GM18858 (cell line): Measurements from ENCODE around the gene IFIT2.
"Not testable (repeated sequence)": the region's sequence is repeated elsewhere in the genome, so short reads cannot be mapped to it uniquely, and the experiment has no call there.

ENCODE experiments used
- ATAC-seq: cut with Tn5 transposase; IDR thresholded peaks from one replicate; pipeline ENCODE4 v1.9.1; 2021; ENCODE audit not compliant: unreplicated experiment

IFIT2 gene

DNA sequence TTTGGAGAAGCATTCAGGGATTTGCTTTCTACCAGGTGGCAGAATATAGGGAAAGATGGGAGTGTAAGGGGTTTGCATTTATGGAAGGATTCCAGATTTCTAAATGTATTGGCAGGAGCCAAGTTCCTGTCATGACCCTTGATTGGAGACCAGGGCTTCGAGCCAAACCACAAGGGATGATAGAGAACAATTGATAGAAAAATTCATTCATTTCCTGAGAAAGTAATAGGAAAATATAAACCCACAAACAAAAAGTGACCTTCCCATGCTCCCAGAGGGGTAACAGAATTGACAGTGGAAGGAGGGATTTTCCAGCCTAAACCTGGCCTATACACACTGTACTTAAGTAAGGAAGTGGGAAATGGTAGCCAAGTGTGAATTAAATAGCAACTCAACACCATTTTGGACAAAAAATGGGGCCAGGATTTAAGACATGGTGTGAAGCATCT, 22.4 kb upstream of the IFIT2 start:
- ATAC-seq: no peak

DNA sequence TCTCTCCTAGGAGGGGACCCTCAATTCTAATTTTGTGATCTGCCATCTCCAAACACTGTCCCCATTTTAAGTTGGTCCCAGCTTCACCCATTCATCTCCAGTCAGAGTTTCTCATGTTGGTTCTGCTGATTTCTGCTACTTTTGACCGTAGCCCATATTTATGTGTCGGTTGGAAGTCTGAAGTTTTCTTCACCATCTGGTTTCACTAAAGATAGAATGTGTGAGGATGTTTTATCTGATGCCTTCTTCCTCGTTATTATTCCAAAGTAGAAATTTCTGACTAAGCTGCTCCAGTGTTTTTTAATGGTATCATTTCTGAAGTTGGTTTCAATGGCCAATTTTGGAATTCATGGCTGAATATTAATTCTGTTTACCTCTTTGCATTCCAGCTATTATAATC, 21.3 kb upstream of the IFIT2 start:
- ATAC-seq: no peak

DNA sequence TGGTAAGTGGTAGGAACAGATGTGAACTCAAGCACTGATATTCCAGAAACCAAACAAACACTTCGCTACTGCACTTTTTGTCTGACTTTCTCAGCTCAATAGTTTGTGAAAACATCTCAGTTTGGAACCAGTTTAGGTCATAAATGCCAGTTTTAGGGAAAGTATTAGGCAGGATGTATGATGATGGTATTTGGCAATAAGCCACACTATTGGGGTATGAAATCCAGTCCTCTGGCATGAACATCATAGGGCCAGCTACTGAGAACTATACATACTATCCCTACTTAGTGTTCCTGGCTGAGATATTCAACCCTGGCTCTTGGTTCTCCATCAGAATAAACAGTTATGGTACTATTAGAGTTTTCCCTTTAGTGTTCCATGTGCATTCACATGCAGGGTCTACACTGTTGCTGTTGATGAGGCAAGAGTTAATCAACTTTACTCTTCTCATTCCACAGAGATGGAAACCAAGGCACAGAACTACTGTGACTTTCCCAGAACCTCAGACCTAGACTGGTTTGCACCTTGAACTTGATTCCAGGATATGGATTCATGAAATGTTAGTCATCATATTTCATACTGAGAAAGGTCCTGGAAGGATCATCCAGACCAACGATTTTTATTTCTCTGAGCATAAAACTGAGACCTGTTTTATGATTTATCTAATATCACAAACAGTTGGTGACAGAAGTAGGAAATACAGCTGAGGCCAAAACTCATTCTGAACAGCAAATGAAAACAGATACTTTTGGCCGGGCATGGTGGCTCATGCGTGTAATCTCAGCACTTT, 20.0 kb upstream of the IFIT2 start:
- no peak for ATAC-seq

DNA sequence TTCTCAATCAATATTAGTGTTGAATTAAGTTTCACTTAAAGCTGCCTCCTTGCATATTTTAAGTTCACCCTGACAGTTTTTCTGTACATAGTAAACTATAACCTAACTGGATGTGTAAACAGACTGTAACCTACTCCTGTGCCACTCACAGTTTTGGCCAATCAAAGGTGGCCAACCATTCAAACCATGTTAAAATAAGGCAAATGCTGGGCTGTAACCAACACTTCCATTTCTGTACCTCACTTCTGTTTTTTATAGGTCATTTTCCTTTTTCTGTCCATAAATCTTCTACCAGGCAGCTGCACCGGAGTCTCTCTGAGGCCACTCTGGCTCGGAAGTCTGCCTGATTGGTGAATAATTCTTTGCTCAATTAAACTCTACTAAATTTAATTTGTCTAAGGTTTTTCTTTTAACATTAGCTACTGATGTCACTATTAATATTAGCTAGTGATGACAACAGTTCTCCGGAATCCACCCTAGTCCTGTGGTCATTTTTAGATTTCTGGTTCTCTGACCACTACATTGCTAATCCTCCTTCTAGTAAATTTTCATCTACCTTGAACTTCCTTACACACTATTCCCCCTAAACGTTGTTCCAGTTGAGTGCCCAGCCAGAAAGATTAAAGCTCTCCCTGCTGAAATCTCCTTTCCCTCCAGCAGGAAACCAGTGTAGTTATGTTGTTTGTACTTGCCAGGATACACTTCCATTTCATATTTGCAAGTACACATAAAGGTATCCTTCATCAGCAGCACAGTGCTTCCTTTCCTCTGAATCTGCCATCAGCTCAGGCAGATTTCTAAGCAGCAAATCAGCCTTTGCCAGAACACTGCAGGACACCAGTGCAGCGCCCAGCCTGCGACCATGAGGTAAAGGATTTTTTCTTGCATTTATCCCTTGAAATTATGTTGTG, 18.6 kb upstream of the IFIT2 start:
- no peak for ATAC-seq

DNA sequence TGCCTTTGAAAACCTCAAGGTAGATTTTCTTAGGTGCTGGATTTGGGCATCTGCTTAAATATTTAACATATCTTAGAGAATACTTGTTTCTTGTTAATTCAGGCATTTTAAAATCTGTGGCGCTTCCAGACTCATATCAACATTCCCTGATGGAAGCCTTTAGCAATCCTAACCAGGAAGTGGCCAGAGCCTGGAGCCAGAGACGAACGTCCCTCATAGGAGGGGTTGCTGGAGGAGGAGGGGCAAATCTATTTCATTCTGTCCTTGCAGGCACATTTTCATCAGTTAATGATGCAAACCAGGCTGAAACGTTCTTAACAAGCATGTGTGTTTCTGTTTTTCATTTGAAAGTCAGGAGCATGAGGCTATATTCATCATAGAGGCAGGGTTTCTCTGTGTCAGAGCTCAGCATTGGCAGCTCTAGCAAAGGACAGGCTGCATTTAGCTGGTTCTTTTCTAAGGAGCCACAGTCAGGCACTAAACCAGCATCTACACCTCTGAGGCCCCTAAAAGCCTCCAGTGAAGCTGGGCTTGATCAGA, 17.8 kb upstream of the IFIT2 start:
- ATAC-seq: no peak

DNA sequence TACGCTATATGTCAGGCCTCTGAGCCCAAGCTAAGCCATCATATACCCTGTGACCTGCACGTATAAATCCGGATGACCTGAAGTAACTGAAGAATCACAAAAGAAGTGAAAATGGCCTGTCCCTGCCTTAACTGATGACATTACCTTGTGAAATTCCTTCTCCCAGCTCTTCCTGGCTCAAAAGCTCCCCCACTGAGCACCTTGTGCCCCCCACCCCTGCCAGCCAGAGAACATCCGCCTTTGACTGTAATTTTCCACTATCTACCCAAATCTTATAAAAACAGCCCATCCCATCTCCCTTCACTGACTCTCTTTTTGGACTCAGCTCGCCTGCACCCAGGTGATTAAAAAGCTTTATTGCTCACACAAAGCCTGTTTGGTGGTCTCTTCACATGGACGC, 17.1 kb upstream of the IFIT2 start:
- not testable (repeated sequence) for ATAC-seq

DNA sequence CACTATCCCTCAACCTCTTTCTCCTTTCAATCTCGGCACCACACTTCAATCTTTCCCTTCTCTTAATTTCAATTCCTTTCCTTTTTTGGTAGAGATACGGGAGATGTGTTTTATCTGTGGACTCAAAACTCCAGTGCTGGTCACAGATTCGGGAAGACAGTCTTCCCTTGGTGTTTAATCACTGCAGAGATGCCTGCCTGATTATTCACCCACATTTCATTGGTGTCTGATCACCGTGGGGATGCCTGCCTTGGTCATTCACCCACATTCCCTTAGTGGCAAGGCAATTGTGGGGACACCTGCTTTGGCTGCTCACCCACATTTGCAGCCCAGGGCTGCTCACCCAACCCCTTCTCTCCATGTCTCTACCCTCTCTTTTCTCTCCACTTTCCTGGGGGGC, 16.5 kb upstream of the IFIT2 start:
- ATAC-seq: not testable (repeated sequence)

DNA sequence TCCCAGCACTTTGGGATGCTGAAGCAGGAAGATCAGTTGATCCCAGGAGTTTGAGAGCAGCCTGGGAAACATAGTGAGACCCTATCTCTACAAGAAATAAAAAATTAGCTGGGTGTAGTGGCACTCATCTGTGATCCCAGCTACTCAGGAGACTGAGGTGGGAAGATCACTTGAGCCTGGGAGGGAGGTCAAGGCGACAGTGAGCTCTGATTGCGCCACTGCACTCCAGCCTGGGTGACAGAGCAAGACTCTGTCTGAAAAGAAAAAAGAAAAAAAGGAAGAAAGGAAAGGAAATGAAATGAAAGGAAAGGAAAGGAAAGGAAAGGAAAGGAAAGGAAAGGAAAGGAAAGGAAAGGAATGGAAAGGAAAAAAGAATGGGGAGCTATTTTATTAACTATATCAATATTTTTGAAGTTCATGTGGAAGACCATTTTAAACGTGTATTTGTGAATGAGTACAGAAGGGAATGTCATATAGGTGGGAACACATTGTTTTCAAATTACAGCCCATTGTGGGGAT, 7.1 kb upstream of the IFIT2 start:
- ATAC-seq: no peak

DNA sequence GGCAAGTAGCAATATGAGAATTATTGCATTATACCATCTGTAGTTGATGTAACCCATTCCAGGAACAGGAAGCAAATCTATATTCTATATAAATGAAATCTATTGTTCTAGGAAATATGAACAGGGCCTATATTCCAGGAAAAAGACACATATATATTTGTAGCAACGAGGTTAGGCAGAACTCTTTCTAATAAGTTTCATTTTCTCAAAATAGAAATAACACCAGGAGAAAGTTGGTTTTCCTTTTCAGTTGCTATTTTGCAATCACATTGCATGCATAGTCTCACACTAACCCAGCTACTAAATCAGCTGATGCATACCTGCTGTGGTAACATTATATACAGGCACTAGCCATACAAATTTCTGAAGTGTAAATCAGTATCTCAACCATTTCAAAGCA, 6.2 kb upstream of the IFIT2 start:
- ATAC-seq: no peak

DNA sequence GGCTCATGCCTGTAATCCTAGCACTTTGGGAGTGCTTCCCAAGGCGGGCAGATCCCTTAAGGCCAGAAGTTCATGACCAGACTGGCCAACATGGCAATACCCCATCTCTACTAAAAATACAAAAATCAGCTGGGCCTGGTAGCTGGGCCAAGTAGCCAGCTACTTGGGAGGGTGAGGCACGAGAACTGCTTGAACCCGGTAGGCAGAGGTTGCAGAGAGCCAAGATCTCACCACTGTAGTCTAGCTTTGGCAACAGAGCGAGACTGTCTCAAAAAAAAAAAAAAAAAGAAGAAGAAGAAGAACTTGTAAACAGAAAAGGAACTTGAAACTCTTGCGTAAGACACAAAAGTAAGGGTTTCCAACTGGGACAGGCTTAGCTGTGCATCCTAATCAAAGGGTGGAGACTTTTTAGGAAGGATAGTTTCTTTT, 5.6 kb upstream of the IFIT2 start:
- no peak for ATAC-seq

DNA sequence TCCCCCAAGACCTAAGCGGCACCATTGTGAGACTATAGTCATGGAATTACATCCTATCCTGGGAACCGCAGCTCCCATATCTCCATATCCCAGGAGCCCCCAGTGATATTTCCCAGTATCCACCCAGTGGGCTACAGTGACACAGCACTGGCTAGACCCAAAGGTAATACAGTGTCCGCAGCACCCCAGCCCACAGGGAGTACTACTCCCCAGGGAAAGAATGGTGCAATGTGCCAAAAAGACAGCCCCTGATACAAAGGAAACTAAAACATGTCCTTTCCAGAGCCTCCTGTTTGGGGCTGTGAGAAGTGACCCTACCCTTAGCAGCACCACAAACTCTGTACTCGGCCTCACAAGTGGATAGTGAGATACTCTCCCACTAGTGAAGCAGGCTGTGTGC, 4.5 kb upstream of the IFIT2 start:
- ATAC-seq: no peak

DNA sequence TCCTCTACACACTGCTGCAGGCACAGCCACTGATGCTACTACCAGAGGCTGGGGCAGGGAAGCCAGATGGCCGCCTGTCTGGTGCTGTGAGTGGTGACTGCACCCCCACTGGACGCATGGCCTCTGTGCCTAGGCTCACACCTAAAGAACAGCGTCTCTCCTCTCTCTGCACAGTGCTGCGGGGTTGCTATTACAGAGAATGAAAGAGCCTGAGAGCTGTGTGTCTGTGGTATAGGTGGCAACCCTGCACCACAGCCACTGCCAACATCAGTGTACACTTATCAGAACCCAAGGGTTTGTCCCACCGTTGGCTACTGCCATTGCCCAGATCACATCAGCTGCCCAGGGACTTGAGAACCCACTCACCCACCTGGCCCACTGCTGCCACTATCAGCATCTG, 4.1 kb upstream of the IFIT2 start:
- no peak for ATAC-seq

DNA sequence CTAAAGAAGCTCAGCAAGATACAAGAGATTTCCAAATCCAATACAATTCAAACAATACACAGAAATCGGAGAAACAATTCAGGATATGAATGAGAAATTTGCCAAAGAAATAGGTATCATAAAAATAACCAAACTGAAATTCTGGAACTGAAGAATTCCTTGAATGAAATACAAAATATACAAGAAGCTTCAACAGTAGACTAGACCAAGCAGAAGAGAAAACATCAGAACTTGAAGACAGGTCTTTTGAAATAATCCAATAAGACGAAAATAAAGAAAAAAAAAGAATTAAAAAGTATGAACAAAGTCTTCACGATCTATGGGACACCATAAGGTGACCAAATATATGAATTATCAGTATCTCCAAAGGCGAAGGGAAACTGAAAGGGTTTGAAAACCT, 2.8 kb upstream of the IFIT2 start:
- ATAC-seq: no peak

DNA sequence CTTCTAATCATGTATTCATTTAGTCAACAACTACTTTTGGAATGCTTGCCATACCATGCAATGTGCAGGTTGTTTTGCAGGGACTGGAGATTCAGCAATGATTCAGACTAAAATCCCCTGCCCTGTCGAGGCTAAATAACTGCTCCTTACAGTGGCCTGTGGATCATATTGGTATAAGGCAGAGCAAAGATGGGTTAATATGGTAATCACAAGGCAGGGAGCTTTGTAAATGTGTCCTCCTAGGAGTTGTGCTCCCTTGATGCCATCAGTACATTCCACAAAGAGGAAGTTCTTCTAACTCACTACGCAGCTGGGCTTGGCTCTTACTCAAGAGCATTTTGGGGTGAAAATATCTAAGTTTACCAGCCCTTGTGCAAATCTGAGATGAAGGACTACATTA, 614 bp upstream of the IFIT2 start:
- peak; percentile 37 for ATAC-seq

DNA sequence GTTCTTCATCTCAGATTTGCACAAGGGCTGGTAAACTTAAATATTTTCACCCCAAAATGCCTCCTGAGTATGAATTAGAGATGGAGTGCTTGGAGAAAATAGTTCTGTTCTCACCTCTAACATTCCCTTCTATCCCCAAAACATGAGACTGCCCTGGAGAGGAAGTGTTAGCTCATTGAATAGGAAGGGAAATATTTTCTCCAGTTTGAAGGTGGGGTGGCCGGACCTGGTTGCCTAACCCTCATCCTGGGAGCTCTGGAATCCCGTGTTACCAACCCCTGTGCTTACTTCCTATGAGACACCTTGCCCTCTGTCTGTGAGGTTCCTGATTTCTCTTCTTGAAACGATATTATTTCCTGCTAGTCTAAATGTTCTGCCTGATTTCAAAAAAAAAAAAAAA, 779 bp downstream of the IFIT2 start:
- ATAC-seq: no peak

DNA sequence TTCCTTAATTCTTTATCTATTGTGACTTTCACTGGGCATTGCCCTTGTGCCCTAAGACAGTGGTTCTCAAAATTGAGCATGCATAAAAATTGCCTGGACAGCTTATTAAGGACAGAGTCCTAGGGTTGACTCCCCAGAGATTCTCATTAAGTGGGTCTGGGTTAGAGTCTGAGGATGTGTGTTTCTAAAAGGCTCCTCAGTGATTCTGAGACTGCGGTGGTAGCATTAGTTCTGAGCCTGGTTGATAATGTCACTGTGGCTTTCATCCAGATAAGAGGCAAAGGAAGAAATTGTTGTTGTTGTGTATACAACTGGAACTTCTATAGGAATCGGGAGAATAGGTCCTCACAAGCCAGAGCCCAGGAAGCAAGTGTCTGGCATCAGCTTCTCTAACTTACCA, 1.3 kb downstream of the IFIT2 start:
- no peak for ATAC-seq

DNA sequence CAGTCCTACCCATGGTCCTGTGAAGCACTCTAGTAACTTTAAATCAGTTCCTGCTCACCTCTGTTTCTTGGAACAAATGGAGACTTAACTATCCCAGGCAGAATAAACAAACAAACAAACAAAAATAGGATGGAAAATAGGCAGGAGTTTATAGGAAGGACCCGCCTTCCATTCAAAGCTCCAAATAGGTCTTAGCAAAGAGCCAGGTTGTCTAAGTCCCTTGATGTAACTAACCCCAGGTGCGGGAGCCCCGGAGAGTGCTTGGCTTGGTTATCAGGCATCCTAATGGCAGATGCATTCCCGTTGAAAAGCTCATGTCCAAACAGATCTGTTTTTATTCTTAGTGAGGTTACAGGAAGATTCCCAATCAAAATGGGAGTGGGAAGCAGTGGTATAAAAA, 2.2 kb downstream of the IFIT2 start:
- no peak for ATAC-seq

DNA sequence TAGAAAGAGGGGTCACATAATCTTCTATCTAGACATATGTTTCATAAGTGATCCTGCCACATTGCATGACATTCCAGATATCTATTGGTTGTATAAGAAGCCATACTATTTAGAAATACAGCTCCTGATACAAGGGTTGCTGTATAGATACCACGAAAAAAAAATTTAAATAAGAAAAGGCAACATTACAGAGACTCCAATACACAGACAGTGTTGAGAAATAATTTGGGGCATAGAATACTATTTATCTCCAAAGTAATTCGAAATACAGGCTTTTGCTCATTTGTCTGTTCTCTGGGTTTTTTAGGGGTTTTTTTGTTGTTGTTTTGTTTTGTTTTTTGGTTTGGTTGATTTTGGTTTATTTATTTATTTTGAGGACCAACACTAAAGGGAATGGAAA, 2.6 kb downstream of the IFIT2 start:
- no peak for ATAC-seq

DNA sequence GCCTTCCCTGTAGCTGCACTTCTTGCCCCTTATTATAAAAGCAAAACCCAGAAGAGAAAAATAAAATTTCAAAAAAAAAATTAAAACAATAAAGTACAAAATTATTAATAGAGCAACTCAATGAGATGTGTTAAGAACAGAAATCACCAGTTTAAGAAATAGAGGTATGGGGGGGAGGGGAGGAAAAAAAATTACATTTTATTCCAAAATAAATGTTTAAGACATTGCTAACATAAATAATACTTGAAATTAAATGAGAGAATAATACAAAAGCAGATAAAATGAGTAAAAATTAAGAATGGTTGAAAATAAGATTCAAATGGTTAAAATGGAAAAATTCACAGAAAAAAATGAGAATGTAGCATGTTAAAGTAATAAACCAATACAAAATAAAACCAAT, 3.1 kb downstream of the IFIT2 start:
- no peak for ATAC-seq

DNA sequence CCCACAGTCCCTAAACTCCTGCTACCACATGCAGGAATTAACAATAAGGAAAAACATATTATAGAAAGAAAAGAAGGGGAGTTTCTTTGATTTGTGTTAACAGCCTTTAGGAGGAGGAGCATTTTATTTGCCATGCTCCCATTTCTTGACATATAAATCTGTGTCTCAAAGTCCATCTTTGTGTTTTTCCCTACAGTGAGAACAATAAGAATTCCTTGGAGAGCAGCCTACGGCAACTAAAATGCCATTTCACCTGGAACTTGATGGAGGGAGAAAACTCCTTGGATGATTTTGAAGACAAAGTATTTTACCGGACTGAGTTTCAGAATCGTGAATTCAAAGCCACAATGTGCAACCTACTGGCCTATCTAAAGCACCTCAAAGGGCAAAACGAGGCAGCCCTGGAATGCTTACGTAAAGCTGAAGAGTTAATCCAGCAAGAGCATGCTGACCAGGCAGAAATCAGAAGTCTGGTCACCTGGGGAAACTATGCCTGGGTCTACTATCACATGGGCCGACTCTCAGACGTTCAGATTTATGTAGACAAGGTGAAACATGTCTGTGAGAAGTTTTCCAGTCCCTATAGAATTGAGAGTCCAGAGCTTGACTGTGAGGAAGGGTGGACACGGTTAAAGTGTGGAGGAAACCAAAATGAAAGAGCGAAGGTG, 4.1 kb downstream of the IFIT2 start:
- ATAC-seq: no peak
